GM12874 (cell line): ENCODE data around the gene CR1L.

Experiments used
- CTCF ChIP-seq: IDR thresholded peaks from 2 replicates; pipeline ENCODE4 v1.5.1; 2011; ENCODE audit warnings: low read depth, mild to moderate bottlenecking, control low read depth, low read length, moderate library complexity; ENCODE audit not compliant: insufficient read depth

Gene CR1L

GRCh38 chr1:207626972-207627337 lies 18.0 kb upstream of the CR1L start:
- TF ChIP-seq CTCF, result no peak

- no peak for TF ChIP-seq CTCF
Measured at GRCh38 chr1:207627496-207627895, 17.4 kb upstream of the CR1L start.

GRCh38 chr1:207628776-207629175 lies 16.2 kb upstream of the CR1L start:
- TF ChIP-seq CTCF, result no peak

GRCh38 chr1:207631137-207631536 lies 13.8 kb upstream of the CR1L start:
- no peak for TF ChIP-seq CTCF

- no peak for TF ChIP-seq CTCF
Measured at GRCh38 chr1:207633226-207633625, 11.7 kb upstream of the CR1L start.

GRCh38 chr1:207644166-207644851 lies 624 bp upstream of the CR1L start:
- no peak for TF ChIP-seq CTCF

- no peak for TF ChIP-seq CTCF
Measured at GRCh38 chr1:207645635-207646081, 725 bp downstream of the CR1L start.
